ENCODE data around the gene CDCA7L.

Gene CDCA7L

GRCh38 chr7:21962677-21963076, 17.0 kb upstream of the CDCA7L start:
- DNase-seq (ENCODE audit: low read depth in 1 of 2, low spot score in 1 of 2): no peak
- TF ChIP-seq JUND (IDR thresholded peaks at IDR 0.05; ENCODE audit: low read depth): no peak
- in situ Hi-C loops (cut with HindIII; ENCODE audit: low pct_unique_long_range_greater_than_20kb, low sequenced_read_pairs): no loop called here

GRCh38 chr7:21960922-21961321, 15.2 kb upstream of the CDCA7L start:
- in situ Hi-C loops (cut with HindIII; ENCODE audit: low pct_unique_long_range_greater_than_20kb, low sequenced_read_pairs): no loop called here
- DNase-seq (ENCODE audit: low read depth in 1 of 2, low spot score in 1 of 2): no peak
- no peak for TF ChIP-seq JUND (IDR thresholded peaks at IDR 0.05; ENCODE audit: low read depth)

GRCh38 chr7:21959387-21959776, 13.7 kb upstream of the CDCA7L start:
- in situ Hi-C loops (cut with HindIII; ENCODE audit: low pct_unique_long_range_greater_than_20kb, low sequenced_read_pairs): no loop called here
- no peak for TF ChIP-seq JUND (IDR thresholded peaks at IDR 0.05; ENCODE audit: low read depth)
- no peak for DNase-seq (ENCODE audit: low read depth in 1 of 2, low spot score in 1 of 2)

- in situ Hi-C loops (cut with HindIII; ENCODE audit: low pct_unique_long_range_greater_than_20kb, low sequenced_read_pairs): no loop called here
- TF ChIP-seq JUND (IDR thresholded peaks at IDR 0.05; ENCODE audit: low read depth): no peak
- no peak for DNase-seq (ENCODE audit: low read depth in 1 of 2, low spot score in 1 of 2)
Measured at GRCh38 chr7:21953781-21954180, 8.1 kb upstream of the CDCA7L start.

- no peak for TF ChIP-seq JUND (IDR thresholded peaks at IDR 0.05; ENCODE audit: low read depth)
- in situ Hi-C loops (cut with HindIII; ENCODE audit: low pct_unique_long_range_greater_than_20kb, low sequenced_read_pairs): no loop called here
Measured at GRCh38 chr7:21948887-21949540, 3.3 kb upstream of the CDCA7L start.

GRCh38 chr7:21948364-21948763, 2.7 kb upstream of the CDCA7L start:
- in situ Hi-C loops (cut with HindIII; ENCODE audit: low pct_unique_long_range_greater_than_20kb, low sequenced_read_pairs): no loop called here
- TF ChIP-seq JUND (IDR thresholded peaks at IDR 0.05; ENCODE audit: low read depth): no peak
- DNase-seq (ENCODE audit: low read depth in 1 of 2, low spot score in 1 of 2): no peak

More at GRCh38 chr7:21948887-21949540, 3.3 kb upstream of the CDCA7L start:
- no peak for DNase-seq (ENCODE audit: low read depth in 1 of 2, low spot score in 1 of 2)

- in situ Hi-C loops (cut with HindIII; ENCODE audit: low pct_unique_long_range_greater_than_20kb, low sequenced_read_pairs): no loop called here
- DNase-seq (ENCODE audit: low read depth in 1 of 2, low spot score in 1 of 2): no peak
- no peak for TF ChIP-seq JUND (IDR thresholded peaks at IDR 0.05; ENCODE audit: low read depth)
Measured at GRCh38 chr7:21947946-21948345, 2.2 kb upstream of the CDCA7L start.

GRCh38 chr7:21947056-21947455, 1.4 kb upstream of the CDCA7L start:
- TF ChIP-seq JUND (IDR thresholded peaks at IDR 0.05; ENCODE audit: low read depth): no peak

GRCh38 chr7:21946222-21946709, 567 bp upstream of the CDCA7L start:
- TF ChIP-seq JUND (IDR thresholded peaks at IDR 0.05; ENCODE audit: low read depth): no peak
- no peak for DNase-seq (ENCODE audit: low read depth in 1 of 2, low spot score in 1 of 2)
- in situ Hi-C loops (cut with HindIII; ENCODE audit: low pct_unique_long_range_greater_than_20kb, low sequenced_read_pairs): no loop called here

More at GRCh38 chr7:21947056-21947455, 1.4 kb upstream of the CDCA7L start:
- peak in 1 of 2 experiments; percentile 40 for DNase-seq (ENCODE audit: low read depth in 1 of 2, low spot score in 1 of 2)
- in situ Hi-C loops (cut with HindIII; ENCODE audit: low pct_unique_long_range_greater_than_20kb, low sequenced_read_pairs): no loop called here

GRCh38 chr7:21944616-21945453, 864 bp downstream of the CDCA7L start:
- in situ Hi-C loops (cut with HindIII; ENCODE audit: low pct_unique_long_range_greater_than_20kb, low sequenced_read_pairs): no loop called here
- TF ChIP-seq JUND (IDR thresholded peaks at IDR 0.05; ENCODE audit: low read depth): no peak
- DNase-seq (ENCODE audit: low read depth in 1 of 2, low spot score in 1 of 2): peak; percentile 80 to 87

- in situ Hi-C loops (cut with HindIII; ENCODE audit: low pct_unique_long_range_greater_than_20kb, low sequenced_read_pairs): no loop called here
- TF ChIP-seq JUND (IDR thresholded peaks at IDR 0.05; ENCODE audit: low read depth): no peak
- no peak for DNase-seq (ENCODE audit: low read depth in 1 of 2, low spot score in 1 of 2)
Measured at GRCh38 chr7:21943436-21943835, 2.3 kb downstream of the CDCA7L start.

GRCh38 chr7:21942955-21943354, 2.7 kb downstream of the CDCA7L start:
- no peak for DNase-seq (ENCODE audit: low read depth in 1 of 2, low spot score in 1 of 2)
- in situ Hi-C loops (cut with HindIII; ENCODE audit: low pct_unique_long_range_greater_than_20kb, low sequenced_read_pairs): no loop called here
- TF ChIP-seq JUND (IDR thresholded peaks at IDR 0.05; ENCODE audit: low read depth): no peak

GRCh38 chr7:21941611-21942141, 4.0 kb downstream of the CDCA7L start:
- no peak for DNase-seq (ENCODE audit: low read depth in 1 of 2, low spot score in 1 of 2)
- in situ Hi-C loops (cut with HindIII; ENCODE audit: low pct_unique_long_range_greater_than_20kb, low sequenced_read_pairs): no loop called here
- no peak for TF ChIP-seq JUND (IDR thresholded peaks at IDR 0.05; ENCODE audit: low read depth)
